GM19023 (cell line): ENCODE results near the gene SAP30L.

ENCODE experiments used
- ATAC-seq: cut with Tn5 transposase; IDR thresholded peaks from one replicate; pipeline ENCODE4 v1.9.1; 2021; ENCODE audit warnings: mild to moderate bottlenecking, moderate library complexity; ENCODE audit not compliant: unreplicated experiment

The SAP30L gene

GRCh38 chr5:154460172-154460571 lies 14.4 kb downstream of the SAP30L start:
- ATAC-seq: no peak

GRCh38 chr5:154461531-154461930 lies 15.7 kb downstream of the SAP30L start:
- no peak for ATAC-seq

- ATAC-seq: no peak
Observed at GRCh38 chr5:154464438-154464837, 18.6 kb downstream of the SAP30L start.

GRCh38 chr5:154465169-154465568 lies 19.4 kb downstream of the SAP30L start:
- no peak for ATAC-seq

GRCh38 chr5:154466147-154466546 lies 20.4 kb downstream of the SAP30L start:
- ATAC-seq: no peak

- ATAC-seq: no peak
Observed at GRCh38 chr5:154466671-154467070, 20.9 kb downstream of the SAP30L start.

- peak; percentile 91 for ATAC-seq
Observed at GRCh38 chr5:154467655-154468354, 22.0 kb downstream of the SAP30L start.

GRCh38 chr5:154470137-154470536 lies 24.3 kb downstream of the SAP30L start:
- ATAC-seq: no peak

- no peak for ATAC-seq
Observed at GRCh38 chr5:154470947-154471870, 25.4 kb downstream of the SAP30L start.

GRCh38 chr5:154472871-154473580 lies 27.2 kb downstream of the SAP30L start:
- ATAC-seq: no peak

GRCh38 chr5:154473581-154474283 lies 27.9 kb downstream of the SAP30L start:
- no peak for ATAC-seq

GRCh38 chr5:154474396-154475334 lies 28.9 kb downstream of the SAP30L start:
- ATAC-seq: no peak

- no peak for ATAC-seq
Observed at GRCh38 chr5:154475591-154476353, 30.0 kb downstream of the SAP30L start.

GRCh38 chr5:154476354-154477205 lies 30.8 kb downstream of the SAP30L start:
- no peak for ATAC-seq

- ATAC-seq: no peak
Observed at GRCh38 chr5:154477382-154478223, 31.8 kb downstream of the SAP30L start.

GRCh38 chr5:154478224-154478565 lies 32.4 kb downstream of the SAP30L start, which contains the start of gene HAND1:
HAND1 (minus strand) TSS chr5:154478227; CDS start chr5:154478008, 219 bp downstream.
- ATAC-seq: no peak

- no peak for ATAC-seq
Observed at GRCh38 chr5:154478752-154479159, 33.0 kb downstream of the SAP30L start.
